OCI-LY7 (cell line): Measurements from ENCODE around the gene CD59.

Source experiments
- CTCF ChIP-seq: fragments of 200-600 bp; sonication (generic); conservative IDR thresholded peaks from 2 replicates; pipeline ENCODE4 v1.5.1; 2014; ENCODE audit warnings: mild to moderate bottlenecking, antibody characterized with exemption, low read length, moderate library complexity, mixed read lengths
- EZH2phosphoT487 ChIP-seq: fragments of 200-600 bp; sonication (generic); IDR thresholded peaks from 2 replicates; pipeline ENCODE4 v1.6.1; 2018; ENCODE audit warnings: low read depth, borderline replicate concordance, mild to moderate bottlenecking, mixed run types, antibody characterized with exemption, low read length, moderate library complexity, mixed read lengths

- TF ChIP-seq CTCF = no peak
- TF ChIP-seq EZH2phosphoT487 = no peak
These were observed 1.2 kb upstream of the CD59 start for GRCh38 chr11:33737362-33737821.
